GM19438 (cell line): ENCODE measurements around the gene SNRNP70.
"Not testable (repeated sequence)": the region's sequence is repeated elsewhere in the genome, so short reads cannot be mapped to it uniquely, and the experiment has no call there.

Source experiments
- ATAC-seq: cut with Tn5 transposase; IDR thresholded peaks from one replicate; pipeline ENCODE4 v1.9.1; 2021; ENCODE audit warnings: low read depth; ENCODE audit not compliant: unreplicated experiment

SNRNP70 gene

DNA sequence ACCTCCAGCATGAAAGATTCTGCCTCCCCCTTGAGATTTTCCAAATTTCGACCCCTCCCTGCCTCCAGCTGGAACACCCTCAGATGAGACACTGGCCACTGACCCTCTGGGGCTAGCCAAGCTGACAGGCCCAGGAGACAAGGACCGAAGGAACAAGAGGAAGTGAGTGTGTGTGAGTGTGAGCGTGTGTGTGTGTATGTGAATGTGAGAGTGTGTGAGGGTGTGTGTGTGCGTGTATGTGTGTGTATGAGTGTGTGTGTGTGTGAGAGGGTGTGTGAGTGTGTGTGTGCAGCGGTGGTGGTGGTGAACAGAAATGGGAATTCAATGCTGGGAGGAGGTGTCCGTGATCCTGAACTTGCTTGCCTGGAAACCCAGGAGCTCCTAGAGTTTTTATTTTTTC is 56.1 kb downstream of the SNRNP70 start:
- ATAC-seq, result no peak

DNA sequence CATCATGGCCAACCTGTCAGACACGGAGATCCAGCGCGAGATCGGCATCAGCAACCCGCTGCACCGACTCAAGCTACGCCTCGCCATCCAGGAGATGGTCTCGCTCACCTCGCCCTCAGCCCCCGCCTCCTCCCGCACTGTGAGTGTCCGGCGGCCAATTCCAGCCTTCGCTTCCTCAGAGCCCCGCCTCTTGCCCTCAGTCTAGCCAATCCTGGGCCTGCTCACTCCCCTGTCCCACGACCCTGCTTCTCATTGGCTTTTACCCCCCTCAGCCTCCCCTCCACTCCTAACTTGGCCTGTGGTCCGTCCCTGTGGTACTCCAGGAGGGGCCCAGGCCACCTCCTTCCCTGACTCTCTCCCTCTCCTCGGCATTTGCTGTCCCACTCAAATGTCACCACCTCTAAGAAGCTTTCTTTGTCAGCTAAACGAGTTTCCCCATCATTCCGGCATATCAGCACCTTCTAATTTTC is 57.6 kb downstream of the SNRNP70 start:
- ATAC-seq, result peak; percentile 68

DNA sequence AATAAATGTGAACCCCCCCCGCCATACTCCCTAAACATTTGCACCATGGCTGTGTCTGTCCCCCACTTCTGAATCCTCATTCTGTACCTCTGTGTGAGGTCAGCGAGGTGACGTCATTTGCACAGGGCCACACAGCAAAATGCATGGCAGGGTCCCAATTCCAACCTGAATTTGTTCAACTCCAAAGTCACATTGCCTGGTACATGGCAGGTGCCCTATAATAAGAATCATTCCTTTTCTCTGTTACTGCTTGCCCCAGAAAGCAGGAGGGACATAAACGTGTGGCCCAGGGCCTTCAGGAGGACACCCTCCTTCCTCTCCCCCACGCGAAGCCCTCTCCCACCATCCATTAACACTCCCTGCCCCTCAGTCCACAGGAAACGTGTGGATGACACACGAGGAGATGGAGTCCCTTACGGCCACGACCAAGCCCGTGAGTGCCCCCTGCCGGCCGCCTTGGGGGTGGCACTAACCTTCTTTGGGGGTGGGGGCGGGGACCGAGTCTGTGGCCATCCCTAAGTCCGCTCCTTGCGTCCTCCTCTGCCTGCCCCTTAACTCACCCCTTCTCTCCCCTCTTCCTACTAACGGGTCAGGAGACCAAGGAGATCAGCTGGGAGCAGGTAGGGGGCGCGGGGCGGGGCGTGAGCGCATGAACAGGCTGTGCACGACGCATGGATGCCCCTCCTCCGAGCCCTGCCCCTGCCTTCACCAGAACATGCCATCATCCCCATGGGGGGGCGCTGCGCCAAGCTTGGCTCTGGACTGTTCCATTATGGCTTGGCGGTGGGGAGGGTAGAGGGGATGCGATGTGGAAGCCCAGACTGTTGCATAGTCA is 60.5 kb downstream of the SNRNP70 start:
- ATAC-seq, result no peak

DNA sequence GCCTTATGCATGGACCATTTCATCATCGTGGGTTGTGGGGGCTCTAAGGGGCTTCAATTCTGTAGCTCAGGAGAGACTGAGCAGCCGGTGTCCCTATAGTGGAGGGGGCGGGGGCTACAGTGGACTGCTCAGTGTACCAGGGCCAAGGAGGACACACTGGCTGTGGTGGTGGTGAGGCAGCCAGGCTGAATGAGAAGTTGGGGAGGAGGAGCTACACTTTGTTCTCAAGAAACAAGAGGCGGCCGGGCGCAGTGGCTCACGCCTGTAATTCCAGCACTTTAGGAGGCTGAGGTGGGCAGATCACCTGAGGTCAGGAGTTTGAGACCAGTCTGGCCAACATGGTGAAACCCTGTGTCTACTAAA is 61.1 kb downstream of the SNRNP70 start:
- ATAC-seq, result not testable (repeated sequence)

DNA sequence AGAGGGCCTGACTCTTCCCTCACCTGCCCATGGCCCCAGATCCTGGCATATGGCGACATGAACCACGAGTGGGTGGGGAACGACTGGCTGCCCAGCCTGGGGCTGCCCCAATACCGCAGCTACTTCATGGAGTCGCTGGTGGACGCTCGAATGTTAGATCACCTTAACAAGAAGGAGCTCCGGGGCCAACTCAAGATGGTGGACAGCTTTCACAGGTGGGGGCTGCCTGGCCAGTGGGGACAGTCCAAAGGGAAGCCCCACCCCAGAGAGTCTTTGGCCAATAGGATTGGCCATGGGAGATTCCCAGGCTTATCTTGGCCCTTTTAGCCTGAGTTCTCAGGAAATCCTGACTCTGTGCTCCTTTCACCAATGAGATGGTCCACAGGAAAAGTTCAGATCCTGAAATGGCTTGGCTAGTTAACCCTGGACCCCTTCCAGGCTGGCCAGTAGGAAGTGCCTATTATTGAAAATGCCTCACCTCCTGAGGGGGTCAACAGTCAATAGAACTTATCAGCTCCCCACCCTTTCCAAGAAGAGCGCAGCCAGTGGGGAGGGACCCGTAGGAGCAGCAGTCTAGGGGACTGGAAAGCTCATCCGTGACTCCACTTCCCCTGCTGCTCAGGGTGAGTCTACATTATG is 62.9 kb downstream of the SNRNP70 start:
- no peak for ATAC-seq

DNA sequence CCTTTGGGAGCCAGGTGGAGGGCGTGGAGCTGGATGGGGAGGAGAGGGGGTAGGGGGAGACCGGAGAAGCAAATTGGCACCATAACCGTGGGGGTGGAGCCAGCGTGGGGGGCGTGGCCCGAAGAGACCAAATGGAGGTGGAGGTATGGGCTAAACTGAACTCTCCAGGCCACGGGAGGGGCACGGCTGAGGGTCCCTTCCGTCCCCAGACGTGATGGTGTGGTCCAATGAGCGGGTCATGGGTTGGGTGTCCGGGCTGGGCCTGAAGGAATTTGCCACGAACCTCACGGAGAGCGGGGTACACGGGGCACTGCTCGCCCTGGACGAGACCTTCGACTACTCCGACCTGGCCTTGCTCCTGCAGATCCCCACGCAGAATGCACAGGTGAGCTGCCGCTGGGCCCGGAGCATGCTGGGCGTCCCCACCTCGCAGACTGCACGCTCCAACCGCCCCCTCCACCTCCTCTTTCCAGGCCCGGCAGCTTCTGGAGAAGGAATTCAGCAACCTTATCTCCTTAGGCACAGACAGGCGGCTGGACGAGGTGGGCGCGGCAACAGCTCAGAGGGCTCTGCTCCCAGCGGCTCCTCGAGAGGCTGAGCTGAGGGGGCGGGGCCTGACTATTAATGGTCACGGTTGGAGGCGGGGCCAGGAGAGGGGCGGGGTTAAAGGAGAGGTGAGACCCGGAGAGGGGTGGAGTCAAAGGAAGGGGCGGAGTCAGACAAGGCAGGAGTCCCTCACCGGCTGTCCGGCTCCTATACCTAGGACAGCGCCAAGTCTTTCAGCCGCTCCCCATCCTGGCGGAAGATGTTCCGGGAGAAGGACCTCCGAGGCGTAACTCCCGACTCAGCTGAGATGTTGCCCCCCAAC is 63.8 kb downstream of the SNRNP70 start:
- ATAC-seq, result no peak

DNA sequence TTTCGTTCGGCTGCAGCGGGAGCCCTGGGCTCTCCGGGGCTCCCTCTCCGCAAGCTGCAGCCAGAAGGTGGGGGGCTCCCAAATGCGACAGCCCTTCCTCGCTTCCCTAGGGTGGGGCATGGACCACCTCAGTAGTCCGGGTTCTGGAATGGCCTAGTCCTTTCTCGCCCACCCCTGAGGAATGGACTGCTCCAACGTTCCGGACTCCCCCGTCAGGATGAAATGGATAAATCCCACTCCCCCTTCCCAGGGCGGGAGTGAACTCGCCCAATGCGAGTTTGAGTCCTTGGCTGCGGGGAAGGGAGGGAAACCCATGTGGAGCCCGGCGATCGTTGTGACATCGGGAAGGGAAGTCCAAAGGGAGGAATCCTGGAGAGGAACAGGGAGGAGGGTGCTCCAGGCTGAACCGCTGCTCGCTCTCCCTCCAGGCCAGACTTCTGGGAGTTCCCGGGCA is 64.4 kb downstream of the SNRNP70 start:
- ATAC-seq, result no peak

DNA sequence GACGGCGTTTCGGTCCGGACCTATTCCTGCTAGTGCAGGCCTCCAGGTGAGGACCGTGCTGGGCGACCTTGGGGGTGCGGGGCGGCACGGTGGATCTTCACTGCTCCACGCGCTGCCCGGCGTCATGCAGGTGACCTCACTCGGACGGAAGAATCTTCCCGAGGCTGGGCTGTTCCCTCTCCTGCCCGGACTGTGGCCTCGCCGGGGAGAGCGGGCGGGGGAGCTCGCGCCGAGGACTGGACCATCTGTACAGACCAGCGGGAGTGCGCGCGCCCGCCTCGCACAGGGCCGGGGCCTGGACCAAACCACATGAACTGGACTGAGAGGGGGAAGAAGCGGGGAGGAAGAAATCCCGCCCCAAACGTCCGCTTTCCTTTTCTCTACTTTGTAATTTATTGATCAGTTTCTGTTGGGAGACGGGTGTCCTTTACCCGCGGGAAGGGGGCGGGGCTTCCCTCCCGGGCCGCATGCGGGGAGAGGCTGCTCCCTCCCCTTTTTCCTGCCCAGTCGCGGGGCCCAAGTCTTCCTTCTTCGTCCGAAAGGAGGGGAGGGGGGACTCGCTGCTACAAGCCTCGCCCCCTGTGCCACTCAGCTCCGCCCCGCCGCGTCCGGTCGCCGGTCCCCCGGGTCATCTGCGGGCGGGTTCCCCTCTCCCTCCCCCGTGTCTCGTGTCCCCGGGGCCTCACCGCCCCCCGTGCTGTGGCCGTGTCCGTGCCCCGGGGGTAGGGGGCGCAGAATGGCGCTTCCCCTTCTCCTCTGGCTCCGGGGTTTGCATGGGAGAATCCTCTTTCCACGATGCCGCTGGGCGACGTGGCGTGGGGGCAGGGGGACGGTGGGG is 65.1 kb downstream of the SNRNP70 start:
- ATAC-seq, result no peak

DNA sequence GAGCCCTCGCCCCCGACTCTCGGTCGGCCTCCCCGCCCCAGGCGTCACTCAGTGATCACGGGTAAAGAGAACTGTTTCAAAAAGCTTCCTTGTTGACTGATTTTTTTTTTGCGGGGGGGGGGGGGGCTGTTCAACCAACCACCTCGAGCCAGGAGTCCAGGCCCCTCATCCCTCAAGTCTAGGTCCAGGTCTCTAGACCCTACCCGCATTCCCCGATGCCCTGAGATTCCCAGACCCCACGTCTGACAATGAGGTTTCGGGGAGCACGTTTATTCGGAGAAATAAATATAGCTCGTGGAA is 65.6 kb downstream of the SNRNP70 start:
- ATAC-seq, result no peak

DNA sequence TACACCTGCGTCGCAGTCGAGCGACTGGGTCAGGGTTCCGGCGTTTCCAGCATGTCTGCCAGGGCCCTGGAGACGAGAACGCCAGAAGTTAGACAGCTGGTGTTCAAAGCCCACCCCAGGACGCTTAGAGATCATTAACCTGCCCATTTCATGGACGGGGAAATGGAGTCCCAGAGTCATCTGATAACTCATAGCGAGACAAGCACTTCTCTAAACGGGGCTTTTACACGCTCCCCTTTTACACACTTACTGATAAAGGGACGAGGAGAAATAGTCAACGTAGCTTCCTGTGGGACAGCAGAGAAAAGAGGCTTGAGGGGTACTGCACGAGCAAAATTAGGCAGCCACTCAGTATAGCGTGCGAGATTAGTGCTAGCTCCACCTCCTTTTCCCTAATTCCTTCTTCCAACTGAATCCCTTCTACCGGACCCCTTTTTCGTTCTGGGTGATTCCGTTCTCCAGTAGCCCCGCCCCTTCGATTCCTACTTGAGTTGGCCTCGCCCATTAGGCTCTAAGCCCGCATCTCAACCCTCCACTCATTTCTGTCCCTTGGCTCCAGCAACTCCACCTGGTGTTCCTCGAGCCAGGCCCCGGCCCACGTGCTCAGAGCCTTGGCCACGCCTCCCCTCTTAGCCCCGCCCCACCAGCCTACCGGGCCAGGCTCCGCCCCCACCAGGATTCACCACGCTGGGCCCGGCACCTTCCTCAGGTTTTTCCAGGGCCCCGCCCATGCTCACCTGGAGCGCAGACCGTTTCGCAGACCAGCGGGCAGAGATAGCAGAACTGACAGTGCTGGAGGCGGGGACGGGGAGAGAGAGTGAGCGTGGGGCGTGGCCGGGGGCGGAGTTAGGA is 66.2 kb downstream of the SNRNP70 start:
- no peak for ATAC-seq

DNA sequence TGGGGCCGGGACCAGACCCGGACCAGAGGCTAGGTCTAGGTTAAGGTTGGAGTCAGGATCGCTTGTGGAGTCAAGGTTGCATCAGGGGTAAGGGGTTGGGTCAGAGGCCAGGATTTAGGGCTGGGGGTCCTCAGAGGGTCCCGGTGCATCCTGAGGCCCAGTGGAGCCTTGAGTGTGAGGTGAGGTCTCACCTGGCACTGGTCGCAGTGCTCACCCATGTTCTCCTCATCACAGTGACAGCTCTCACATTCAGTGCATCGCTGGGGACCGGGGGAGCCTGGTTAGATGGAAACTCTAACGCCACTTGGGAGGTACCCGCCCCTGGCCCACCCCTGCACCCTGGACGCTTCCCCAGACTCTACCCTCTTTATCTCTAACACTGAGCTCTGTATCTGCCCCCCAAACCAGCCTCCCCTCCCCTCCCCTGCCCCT is 66.9 kb downstream of the SNRNP70 start:
- ATAC-seq, result no peak

DNA sequence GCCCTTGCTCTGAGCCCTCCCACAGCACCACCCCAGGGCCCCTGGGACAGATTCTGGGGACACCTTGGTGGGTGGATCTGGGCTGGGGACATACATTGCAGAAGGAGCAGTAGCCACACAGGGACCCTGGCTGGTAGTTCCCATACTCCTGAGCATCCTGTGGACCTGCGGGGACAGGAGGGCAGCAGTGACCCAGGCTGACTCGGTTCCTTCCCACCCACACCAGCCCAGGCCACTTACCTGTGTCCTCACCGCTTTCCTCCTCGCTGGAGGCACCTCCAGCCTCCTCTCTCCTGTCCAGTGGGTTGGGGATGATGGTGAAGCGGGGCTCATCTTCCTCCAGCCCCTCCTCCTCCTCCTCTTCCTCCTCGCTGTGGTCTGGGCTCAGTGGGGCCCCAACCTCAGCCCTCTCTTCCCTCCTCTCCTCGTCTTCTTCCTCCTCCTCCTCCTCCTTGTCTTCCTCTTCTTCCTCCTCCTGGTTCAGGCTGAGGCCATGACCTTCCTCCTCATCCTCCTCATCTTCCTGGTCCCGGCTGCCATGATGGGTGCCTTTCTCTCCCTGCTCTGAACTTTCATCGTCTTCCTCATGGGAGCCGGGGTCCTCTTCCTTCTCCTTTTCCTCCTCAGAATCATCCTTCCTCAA is 68.0 kb downstream of the SNRNP70 start:
- no peak for ATAC-seq

DNA sequence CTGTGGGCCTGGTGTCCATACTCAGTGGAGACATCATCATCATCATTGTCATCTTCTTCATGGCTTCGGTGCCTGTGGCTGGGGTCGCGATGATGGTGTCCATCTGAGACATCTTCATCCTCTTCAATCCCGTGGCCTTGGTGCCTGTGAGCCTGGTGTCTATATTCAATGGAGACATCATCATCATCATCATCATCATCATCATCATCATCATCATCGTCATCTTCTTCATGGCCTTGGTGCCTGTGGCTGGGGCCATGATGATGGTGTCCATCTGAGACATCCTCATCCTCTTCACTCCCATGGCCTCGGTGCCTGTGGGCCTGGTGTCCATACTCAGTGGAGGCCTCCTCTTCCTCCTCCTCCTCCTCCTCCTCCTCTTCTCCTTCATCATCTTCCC is 69.0 kb downstream of the SNRNP70 start:
- ATAC-seq, result no peak

DNA sequence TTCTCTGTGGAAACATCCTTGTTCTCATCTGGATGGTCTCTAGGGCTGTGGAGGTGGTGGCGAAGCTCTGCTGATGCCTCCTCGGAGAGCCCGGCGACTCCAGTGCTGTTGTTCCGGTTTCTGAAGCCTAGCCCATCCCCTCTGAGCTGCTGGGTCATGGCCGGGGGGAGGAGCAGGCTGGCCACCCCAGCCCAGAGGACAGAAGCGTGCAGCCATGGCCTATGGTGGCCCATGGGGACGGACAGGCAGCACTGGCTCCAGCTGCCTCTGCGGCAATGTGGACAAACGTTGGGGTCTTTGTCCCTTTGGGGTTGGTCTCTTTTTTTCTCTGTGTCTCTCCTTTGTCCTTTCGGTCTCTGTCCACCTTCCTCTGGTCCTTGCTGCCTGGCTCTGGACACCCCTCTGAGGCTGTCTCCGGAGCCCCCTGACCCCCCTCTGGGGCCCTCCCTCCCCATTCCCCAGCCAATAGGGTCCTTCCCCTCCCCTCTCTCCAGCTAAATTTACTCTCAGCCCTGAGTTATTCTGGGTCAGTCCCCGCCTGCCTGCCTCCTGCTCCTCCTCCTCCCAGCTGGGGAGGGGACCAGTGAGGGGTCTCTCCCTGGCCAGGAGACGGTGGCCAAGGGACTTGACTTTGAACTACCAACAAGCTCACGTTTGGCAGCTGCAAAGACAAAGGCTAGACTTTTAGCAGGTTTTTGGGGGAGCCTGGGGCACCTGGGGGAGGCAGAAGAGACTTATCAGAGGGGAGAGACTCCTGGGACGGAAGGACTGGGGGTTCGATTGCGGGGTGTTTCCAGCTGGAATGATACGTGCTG is 70.0 kb downstream of the SNRNP70 start, which contains the start of gene HRC:
Gene HRC (minus strand): TSS at position 392 of the 815 bp plus-strand sequence. CDS start 159 bp downstream, at position 233.
- ATAC-seq, result no peak

DNA sequence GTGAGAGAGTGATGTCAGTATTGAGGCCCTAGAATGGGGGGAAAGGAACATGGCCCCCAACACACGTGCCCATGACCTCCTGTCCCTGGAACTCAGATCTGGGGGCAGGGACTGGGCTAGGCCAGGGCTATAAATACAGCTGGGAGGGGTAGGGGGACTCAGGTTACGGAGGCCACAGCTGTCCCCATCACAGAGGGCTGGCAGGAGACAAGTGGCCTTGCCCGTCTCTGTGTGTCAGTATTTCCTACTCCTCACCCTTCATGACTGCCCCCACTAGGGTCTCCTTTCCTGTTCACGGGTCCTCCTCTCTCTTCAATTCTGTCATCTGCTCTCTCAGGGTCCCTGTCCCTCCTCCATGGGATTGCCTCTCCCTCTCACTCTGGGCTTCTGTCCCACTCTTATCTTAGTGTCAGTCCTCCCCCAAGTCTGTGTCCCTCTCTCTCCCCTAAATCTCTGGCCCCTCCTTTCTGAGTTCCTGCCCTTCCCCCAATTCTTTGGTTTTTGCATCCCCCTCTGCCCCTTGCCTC is 70.6 kb downstream of the SNRNP70 start:
- no peak for ATAC-seq

DNA sequence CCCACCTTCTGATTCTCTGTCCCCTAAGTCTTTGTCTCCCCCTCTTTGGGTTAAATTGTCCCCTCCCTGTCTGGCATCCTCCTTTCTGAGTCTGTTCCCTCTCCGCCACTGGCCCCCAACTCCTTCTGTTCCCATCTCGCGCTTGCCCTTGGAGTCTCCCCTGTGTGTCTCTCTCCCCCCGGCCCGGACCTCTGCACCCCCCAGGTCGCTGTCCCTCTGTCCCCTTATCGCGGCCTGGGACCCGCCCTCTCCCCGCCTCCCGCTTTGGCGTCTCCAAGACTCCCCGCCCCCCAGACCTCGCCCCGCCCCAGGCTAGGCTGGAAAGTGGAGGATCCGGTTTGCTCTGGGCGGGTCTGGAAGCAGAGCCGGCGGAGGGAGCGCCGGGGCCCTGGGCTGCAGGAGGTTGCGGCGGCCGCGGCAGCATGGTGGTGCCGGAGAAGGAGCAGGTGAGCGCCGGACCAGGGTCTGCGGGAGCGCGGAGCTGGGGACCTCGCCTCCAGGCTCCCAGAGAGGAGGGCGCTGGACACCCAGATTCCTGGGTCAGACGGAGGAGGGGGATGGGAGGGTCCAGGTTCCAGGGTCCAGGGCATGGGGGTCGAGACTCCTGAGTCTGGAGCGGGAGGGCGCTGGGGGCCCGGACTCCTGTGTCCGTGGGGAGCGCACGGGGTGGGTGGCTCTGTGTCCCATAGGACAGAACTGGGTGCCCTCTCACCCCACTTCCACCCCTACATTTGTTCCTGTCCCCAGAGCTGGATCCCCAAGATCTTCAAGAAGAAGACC is 72.4 kb downstream of the SNRNP70 start, which contains the start of gene TRPM4:
Gene TRPM4 (plus strand): TSS at position 348 of the 780 bp plus-strand sequence. CDS start 75 bp downstream, at position 423.
- ATAC-seq, result no peak
